HL-60 (cell line): ENCODE results near the gene CFAP43.
"Not testable (repeated sequence)": the region's sequence is repeated elsewhere in the genome, so short reads cannot be mapped to it uniquely, and the experiment has no call there.

Experiments
- DNase-seq, 2 experiments: peaks; one replicate each; pipeline ENCODE4 v3.0.0-alpha.2; 2010 to 2020; ENCODE audit warnings: low read depth in 1 of 2, low spot score in 1 of 2
- H3K27ac ChIP-seq: fragments of 250-450 bp; sonication (Bioruptor Pico); replicated peaks from 2 replicates; pipeline ENCODE4 v1.5.1; 2020; ENCODE audit warnings: mild to moderate bottlenecking, moderate library complexity
- H3K27me3 ChIP-seq: fragments of 250-450 bp; sonication (Bioruptor Pico); 2 replicates; pipeline ENCODE4 v1.5.1; 2021; ENCODE audit warnings: mild to moderate bottlenecking, moderate library complexity; ENCODE audit not compliant: insufficient read depth, poor library complexity, severe bottlenecking
- H3K4me3 ChIP-seq: replicated peaks from 2 replicates; pipeline ENCODE4 v1.5.1; 2011; ENCODE audit warnings: mild to moderate bottlenecking, control low read depth, low read length; ENCODE audit not compliant: insufficient read depth
- GABPA ChIP-seq: IDR thresholded peaks from 2 replicates; pipeline ENCODE4 v1.6.1; 2012; ENCODE audit warnings: low read depth
- POLR2AphosphoS5 ChIP-seq: IDR thresholded peaks from 2 replicates; pipeline ENCODE4 v1.6.1; 2012; ENCODE audit warnings: low read depth
- SPI1 ChIP-seq: IDR thresholded peaks from 2 replicates; pipeline ENCODE4 v1.6.1; 2012; ENCODE audit warnings: low read depth, mild to moderate bottlenecking, borderline replicate concordance
- TF ChIP-seq, protein P1 (sequence below): IDR thresholded peaks from 2 replicates; pipeline ENCODE4 v1.6.1; 2012; ENCODE audit warnings: low read depth; ENCODE audit not compliant: insufficient replicate concordance
- TF ChIP-seq, protein P2 (sequence below): IDR thresholded peaks from one replicate; pipeline ENCODE4 v1.5.1; 2011; ENCODE audit warnings: low read length, control low read depth, inconsistent platforms; ENCODE audit not compliant: insufficient read depth

The CFAP43 gene

DNA sequence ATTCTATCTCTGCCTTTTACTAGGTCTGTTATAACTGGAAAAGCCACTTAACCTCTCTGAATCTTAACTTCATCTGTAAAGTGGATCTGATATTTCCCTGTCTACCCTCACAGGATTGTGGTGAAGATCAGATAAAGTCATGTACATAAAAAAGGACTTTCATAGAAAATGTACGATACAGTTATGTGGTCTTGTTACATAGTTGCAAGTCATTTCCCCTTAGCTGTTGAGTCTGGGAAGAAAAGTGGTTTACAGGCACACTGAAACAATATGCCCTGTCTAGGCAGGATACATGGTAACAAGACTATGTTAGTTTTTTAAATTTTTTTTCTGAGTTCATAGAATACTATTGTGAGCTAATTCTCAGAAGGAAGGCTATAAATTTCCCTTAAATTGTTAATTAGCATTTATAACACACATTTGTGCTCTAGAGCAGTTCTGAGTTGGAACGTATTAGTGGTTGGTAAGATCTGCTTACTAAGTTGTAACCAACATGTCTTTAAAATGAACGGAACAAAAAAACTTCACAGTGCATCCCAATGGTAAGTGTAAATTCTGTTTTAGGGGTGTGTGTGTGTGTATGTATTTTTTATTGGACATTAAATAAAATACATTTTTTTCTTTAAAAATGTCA, 15.5 kb upstream of the CFAP43 start:
- no peak for TF ChIP-seq POLR2AphosphoS5
- TF ChIP-seq, protein P1, sequence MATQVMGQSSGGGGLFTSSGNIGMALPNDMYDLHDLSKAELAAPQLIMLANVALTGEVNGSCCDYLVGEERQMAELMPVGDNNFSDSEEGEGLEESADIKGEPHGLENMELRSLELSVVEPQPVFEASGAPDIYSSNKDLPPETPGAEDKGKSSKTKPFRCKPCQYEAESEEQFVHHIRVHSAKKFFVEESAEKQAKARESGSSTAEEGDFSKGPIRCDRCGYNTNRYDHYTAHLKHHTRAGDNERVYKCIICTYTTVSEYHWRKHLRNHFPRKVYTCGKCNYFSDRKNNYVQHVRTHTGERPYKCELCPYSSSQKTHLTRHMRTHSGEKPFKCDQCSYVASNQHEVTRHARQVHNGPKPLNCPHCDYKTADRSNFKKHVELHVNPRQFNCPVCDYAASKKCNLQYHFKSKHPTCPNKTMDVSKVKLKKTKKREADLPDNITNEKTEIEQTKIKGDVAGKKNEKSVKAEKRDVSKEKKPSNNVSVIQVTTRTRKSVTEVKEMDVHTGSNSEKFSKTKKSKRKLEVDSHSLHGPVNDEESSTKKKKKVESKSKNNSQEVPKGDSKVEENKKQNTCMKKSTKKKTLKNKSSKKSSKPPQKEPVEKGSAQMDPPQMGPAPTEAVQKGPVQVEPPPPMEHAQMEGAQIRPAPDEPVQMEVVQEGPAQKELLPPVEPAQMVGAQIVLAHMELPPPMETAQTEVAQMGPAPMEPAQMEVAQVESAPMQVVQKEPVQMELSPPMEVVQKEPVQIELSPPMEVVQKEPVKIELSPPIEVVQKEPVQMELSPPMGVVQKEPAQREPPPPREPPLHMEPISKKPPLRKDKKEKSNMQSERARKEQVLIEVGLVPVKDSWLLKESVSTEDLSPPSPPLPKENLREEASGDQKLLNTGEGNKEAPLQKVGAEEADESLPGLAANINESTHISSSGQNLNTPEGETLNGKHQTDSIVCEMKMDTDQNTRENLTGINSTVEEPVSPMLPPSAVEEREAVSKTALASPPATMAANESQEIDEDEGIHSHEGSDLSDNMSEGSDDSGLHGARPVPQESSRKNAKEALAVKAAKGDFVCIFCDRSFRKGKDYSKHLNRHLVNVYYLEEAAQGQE = no peak
- no peak for TF ChIP-seq GABPA
- TF ChIP-seq SPI1 = no peak
- TF ChIP-seq, protein P2, sequence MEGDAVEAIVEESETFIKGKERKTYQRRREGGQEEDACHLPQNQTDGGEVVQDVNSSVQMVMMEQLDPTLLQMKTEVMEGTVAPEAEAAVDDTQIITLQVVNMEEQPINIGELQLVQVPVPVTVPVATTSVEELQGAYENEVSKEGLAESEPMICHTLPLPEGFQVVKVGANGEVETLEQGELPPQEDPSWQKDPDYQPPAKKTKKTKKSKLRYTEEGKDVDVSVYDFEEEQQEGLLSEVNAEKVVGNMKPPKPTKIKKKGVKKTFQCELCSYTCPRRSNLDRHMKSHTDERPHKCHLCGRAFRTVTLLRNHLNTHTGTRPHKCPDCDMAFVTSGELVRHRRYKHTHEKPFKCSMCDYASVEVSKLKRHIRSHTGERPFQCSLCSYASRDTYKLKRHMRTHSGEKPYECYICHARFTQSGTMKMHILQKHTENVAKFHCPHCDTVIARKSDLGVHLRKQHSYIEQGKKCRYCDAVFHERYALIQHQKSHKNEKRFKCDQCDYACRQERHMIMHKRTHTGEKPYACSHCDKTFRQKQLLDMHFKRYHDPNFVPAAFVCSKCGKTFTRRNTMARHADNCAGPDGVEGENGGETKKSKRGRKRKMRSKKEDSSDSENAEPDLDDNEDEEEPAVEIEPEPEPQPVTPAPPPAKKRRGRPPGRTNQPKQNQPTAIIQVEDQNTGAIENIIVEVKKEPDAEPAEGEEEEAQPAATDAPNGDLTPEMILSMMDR = no peak
- Histone ChIP-seq H3K27me3 (no peaks in the 10 kb centered on the region), H3K4me3 (no peak overlapping the region), H3K27ac (peak overlapping the region; percentile 63)
- DNase-seq = no peak

DNA sequence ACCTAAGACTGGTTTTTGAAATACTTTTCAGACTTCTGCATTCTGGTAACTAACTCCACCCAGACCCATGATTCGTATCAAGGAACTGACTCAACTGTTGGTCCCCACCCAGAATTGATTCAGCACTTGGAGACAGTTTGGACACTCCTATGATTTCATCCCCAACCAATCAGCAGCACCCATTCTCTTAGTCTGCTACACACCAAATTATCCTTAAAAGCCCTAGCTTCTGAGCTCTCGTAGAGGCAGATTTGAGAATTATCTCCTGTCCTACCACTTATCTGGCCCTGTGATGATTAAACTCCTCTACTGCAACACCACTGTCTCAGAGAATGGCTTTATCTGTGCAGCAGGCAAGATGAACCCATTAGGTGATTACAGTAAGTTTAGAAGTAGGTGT, 14.8 kb upstream of the CFAP43 start:
- TF ChIP-seq SPI1 (peak; percentile 34; the same call in 1 of the 2 replicates), GABPA (no peak), POLR2AphosphoS5 (no peak)
- peak overlapping the region; percentile 63 for H3K27ac ChIP-seq
- DNase-seq = peak in 1 of 2 experiments; percentile 69
- no peak overlapping the region for H3K4me3 ChIP-seq
- H3K27me3 ChIP-seq = no peaks in the 10 kb centered on the region

DNA sequence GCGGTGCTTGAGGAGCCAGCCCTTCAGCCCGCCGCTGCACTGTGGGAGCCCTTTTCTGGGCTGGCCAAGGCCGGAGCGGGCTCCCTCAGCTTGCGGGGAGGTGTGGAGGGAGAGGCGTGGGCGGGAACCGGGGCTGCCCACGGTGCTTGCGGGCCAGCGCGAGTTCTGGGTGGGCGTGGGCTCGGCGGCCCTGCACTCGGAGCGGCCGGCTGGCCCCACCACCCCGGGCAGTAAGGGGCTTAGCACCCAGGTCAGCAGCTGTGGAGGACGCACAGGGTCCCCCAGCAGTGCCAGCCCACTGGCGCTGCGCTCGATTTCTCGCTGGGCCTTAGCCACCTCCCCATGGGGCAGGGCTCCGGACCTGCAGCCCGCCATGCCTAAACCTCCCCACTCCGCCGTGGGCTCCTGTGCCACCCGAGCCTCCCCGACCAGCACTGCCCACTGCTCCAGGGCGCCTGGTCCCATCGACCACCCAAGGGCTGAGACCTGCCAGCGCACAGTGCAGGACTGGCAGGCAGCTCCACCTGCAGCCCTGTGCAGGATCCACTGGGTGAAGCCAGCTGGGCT, 13.0 kb upstream of the CFAP43 start:
- TF ChIP-seq, protein P1 = no peak
- no peak for TF ChIP-seq GABPA
- TF ChIP-seq POLR2AphosphoS5 = no peak
- TF ChIP-seq SPI1 = no peak
- TF ChIP-seq, protein P2 = no peak
- DNase-seq = no peak
- no peaks in the 10 kb centered on the region for H3K27me3 ChIP-seq
- H3K27ac ChIP-seq = no peak overlapping the region
- no peak overlapping the region for H3K4me3 ChIP-seq

DNA sequence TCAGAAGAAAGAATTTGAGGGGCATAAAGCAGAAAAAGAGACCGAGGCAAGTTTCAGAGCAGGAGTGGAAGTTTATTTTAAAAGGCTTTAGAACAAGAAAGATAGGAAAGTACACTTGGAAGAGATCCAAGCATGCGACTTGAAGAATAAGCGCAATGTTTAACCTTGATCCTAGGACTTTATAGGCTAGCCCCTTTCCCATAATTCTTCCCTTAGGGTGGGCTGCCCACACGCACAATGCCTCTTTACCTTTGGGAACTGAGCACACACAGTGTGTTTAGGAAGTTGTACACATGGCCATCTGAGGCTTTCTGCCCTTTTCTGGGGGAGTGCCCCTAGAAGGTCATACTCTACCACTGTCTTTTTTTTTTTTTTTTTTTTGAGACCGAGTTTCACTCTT, 11.3 kb upstream of the CFAP43 start:
- Histone ChIP-seq H3K4me3 (no peak overlapping the region), H3K27ac (no peak overlapping the region), H3K27me3 (no peaks in the 10 kb centered on the region)
- no peak for DNase-seq
- TF ChIP-seq POLR2AphosphoS5 = no peak
- TF ChIP-seq SPI1 = no peak
- TF ChIP-seq, protein P2 = no peak
- TF ChIP-seq, protein P1 = no peak
- no peak for TF ChIP-seq GABPA

DNA sequence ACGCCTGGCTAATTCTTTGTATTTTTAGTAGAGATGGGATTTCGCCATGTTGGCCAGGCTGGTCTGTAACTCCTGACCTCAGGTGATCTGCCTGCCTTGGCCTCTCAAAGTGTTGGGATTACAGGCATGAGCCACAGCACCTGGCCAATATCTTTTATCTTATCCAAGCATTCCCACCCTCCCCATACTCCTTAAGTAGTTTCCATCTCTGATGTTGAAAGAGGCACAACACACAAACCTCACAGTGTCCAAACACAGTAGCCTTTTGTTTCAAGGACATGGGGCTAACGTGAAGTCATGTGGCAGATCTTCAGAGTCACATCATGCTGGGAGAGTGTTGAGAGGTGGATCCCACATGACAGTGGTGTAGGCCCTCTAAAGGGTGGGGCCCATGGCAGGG, 10.8 kb upstream of the CFAP43 start:
- H3K27ac ChIP-seq, H3K27me3 ChIP-seq, H3K4me3 ChIP-seq: not testable (repeated sequence)

More for the DNA sequence above, 10.8 kb upstream of the CFAP43 start:
- DNase-seq = not testable (repeated sequence)
